HG02571 (cell line): ENCODE results near the gene PNMA6A.
"Not testable (repeated sequence)": the region's sequence is repeated elsewhere in the genome, so short reads cannot be mapped to it uniquely, and the experiment has no call there.

Experiments used
- ATAC-seq: cut with Tn5 transposase; IDR thresholded peaks from one replicate; pipeline ENCODE4 v1.9.1; 2021; ENCODE audit warnings: mild to moderate bottlenecking, moderate library complexity; ENCODE audit not compliant: unreplicated experiment

PNMA6A gene

DNA sequence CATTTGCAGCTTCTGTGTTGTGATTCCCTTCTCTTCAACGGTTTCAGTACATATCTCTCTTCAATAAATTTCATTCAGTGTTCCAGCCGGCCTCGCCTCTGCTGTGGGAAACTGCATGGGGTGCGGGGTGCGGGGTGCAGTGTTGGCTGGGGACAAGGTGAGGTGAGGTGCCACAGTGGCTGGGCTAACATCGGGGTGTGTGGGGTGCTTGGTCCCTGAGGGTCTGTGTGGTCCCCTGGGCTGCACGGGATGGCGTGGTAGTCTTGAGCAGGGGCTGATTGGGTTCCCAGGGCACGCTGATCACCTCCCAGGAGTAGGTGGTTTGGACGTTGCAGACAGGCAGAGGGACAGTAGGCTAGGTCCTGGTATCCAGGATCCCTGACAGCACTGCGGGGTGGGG lies 2.7 kb downstream of the PNMA6A start:
- ATAC-seq: no peak

DNA sequence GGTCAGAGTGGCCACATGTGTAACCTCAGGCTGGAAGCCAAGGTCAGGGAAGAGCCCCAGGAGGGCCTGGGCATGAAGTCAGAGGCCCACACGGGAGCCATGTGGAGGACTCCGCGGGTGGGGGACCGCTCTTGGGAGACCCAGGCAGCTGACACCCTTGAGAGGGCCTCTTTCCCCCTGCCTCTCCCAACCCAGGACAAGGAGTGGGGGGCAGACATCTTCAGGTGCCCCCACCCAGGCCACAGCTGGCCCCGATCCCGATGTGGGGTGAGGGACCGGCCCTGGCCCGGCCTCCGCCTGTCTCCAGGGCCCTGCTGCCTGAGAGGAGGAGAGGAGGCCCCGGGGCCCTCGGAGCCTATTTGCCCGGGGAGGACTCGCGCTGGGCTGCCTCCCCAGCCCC lies 3.1 kb downstream of the PNMA6A start:
- ATAC-seq: no peak

DNA sequence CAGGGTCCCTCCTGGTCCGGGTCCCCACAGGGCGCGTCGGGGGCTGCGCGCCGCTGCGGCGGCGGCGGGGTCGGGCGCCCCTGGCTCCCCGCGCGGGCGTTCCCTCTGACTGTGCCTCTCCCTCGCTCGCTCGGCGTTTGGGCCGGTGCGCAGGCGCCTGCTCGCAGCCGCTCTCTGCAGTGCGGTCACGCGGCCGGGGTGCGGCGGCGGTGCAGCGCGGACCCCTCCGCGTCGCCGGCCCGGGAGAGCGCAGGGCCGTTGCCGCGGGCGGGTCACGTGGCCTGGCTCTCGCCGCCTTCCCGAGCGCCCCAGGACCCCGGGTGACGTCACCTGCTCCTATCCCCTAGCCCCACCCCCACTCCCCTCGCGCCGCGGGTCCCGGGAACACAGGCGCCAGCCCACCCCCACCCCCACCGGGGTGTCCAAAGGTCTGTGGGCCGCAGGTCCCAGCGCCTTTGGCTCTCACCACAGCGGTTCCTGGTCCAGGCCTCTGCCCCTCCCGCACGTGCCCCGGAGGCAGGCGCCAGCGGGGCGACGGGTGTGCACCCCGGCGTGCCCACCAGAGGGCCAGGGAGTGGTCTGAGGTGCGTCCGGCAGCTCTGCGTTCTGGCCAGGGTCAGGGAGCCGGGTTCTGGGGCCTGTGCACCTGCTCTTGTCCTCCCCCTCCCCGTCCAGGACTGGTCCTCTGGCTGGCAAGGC lies 5.3 kb downstream of the PNMA6A start:
- ATAC-seq: not testable (repeated sequence)

DNA sequence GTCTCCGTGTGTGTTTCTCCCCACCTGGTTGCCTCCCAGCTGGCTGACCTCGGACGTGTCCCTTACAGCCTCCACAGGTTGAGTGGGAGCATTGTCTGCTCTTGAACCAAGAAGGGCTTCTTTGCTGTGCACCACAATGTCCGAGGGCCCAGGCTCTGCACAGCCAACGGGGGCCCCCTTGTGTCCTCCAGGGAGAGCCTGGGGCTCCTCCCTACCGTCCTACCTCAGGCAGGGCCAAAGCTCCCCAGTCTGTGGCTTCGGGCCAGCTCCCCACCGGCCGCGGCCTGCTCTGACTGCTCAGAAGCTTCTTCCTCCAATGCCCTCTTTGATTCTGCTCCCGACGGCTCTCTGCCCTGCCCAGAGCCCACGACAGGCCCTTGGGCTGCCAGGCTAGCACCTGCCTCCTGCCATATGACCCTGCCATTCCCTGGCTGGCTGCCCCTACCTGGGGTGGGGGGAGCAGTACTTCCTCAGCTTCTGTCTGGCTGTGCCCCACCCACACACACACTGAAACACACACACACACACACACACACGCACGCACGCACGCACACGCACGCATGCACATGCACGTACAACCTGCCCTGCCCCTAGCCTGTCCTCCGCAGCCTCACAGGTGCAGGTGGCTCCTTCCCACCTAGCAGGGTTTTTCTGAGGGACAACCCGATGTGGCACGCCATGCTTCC lies 11.1 kb downstream of the PNMA6A start:
- ATAC-seq: not testable (repeated sequence)

DNA sequence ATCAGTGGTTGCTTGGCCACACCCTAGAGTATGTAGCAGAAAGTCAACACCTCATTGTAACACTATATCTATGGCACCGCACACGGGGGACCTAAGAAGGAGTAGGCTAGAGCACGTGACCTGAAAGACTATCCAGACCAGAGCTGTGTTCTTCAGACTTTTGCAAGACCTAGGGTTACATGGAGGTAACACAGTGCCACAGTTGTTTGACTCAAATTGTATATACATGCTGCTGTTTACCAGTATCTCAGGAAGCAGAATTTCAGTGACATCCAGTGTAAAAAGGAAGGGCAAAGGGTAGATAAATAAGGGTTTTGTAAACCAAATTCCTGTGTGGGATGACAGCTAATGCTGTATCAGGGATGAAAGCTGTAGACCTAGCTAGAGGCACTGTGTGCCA lies 30.2 kb downstream of the PNMA6A start:
- no peak for ATAC-seq

DNA sequence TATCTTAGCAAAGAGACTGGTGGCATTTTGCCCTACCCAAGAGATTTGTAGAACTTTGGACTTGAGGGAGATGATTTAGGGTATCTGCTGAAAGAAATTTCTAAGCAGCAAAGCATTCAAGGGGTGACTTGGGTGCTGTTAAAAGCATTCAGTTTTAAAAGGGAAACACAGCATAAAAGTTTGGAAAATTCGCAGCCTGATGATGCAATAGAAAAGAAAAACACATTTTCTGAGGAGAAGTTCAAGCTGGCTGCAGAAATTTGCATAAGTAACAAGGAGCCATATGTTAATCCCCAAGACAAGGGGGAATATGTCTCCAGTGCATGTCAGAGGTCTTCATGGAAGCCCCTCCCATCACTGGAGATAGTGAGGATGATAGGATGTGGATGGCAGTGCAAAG lies 32.7 kb downstream of the PNMA6A start:
- ATAC-seq: not testable (repeated sequence)

DNA sequence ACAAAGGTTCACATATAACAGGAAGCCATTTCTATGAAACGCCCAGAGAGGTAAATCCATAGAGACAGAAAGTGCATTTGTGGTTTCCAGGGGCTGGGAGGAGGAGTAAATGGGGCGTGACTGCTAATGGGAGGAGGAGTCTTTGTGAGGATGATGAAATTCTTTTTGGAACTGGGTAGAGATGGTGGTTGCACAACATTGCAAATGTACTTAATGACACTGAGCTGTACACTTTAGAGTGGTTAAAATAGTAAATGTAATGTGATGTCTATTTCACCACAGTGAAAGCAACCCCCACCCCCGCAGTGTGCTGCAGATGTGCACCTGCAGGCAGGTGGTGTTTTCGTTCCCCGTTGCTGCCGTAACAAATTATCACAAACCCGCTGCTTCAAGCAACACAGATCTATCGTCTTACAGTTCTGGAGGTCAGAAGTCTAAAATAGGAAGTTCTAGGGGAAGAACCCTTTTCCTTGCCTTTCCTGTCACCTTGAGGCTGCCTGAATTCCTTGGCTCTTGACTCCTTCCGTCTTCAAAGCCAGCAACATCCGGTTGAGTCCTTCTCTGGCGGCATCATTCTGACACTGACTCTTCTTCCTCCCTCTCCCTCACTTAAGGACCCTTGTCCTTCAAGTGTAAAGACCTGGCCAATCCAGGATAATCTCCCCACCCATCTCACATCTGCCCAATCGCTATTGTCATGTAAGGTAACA lies 34.0 kb downstream of the PNMA6A start:
- ATAC-seq: not testable (repeated sequence)

DNA sequence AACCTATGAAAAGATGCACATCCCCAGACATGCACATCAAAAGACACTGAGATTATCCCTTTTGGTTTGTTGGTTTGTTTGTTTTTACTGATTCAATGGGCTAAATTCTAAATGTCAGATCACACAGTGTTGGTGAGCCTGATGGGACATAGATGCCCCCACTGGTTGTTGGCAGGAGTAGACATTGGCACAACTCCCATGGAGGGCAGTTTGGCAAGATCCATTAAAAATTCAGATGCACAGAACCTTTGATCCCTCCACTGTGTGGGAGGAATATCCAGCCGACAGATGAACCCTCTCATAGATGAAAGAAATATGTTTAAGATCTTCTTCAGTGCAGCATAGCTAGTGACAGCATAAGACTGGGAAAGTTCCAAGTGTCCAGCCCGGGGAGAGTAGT lies 38.5 kb downstream of the PNMA6A start:
- not testable (repeated sequence) for ATAC-seq

DNA sequence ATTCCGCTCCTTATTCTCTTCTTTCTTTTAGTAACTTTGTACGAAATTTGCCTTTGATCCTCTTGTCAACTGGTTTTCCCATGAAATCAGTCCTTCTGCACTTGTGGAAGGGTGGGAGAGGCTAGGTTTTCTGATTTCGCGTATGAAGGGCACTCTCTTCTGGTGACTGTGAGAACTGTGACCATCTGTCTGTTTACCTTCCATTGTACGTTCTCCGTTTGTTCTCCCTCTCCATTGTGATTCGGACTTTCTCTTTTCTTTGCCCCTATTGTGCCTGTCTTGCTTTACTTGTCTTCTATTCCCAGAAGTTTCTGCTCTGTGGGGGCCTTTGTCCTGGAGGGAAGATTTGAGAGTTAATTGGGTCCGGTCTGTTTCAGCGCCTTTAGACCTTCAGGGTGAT lies 41.6 kb downstream of the PNMA6A start:
- ATAC-seq: not testable (repeated sequence)

DNA sequence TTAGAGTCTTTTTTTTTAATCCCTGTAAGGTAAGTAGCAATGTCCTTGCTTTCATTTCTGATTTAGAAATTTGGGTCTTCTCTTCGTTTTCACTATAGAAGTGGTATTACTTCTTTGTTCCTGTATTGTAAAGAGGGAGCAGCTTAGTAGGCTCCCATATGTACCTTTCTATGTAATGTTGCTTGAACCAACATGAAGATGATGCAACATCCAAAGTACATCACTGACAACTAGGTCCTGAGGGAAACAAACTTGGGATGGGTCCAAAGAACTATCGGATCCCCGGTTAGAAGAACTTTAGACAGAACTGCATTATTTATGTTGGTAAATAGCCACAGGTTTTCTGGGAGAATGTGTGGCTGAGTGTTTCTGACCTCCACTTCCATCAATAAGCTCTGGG lies 45.5 kb downstream of the PNMA6A start:
- ATAC-seq: not testable (repeated sequence)

DNA sequence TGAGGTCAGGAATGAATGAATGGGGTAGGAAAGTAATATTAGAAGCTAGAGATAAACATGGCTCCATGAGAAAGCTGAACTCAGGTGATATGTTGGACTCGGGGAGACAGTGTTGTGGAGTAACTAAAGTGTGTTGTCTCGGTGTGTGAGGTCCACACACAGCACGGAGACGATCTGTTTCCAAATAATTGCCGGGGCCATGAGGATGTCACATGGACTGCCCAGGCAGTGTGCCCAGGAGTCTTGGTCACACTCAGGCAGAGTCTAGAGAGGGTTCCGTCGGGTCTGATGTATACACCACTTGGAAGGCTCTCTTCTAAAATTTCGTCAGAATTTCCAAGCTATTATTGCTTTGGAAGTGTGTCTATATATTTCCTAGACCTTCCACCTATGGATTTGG lies 48.0 kb downstream of the PNMA6A start:
- not testable (repeated sequence) for ATAC-seq

DNA sequence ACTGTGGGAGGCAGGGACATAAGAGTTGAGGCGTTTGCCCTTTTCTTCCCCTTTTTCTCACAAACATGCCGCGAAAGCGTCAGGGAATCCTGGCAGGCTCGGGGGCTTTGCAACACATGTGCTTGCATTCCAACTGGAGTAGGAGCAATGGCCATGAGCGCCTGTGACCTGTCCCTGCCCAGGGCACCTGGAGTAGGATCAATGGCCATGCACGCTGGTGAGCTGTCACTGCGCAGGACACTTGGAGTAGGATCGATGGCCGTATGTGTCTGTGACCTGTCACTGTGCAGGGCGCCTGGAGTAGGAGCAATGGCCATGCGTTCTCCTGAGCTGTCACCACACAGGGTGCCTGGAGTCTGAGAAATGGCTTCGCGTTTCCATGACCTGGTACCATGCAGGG lies 51.2 kb downstream of the PNMA6A start:
- not testable (repeated sequence) for ATAC-seq
